A549 (cell line): ENCODE results near the gene XAB2. TPM values are rescaled to one million over a fixed set of nuclear protein-coding genes. Genes with fewer than 3 reads are reported as not detected.

Experiments used
- ATAC-seq, 2 experiments: fragments of 200-7000 bp in 1 of 2; fragments of >200 bp in 1 of 2; cut with Nextera tagmentation in 1 of 2; cut with Tn5 transposase in 1 of 2; 3 replicates each; pipeline versions ENCODE4 v1.8.0 to v1.9.1; 2018 to 2020; ENCODE audit warnings: mild to moderate bottlenecking in 1 of 2, moderate library complexity in 1 of 2
- CTCF ChIA-PET: fragments of 300-600 bp; sonication (Branson Sonifier 250); formaldehyde crosslinking; extraction: SDS; loops from one replicate; lab custom pipeline; 2021; ENCODE audit warnings: antibody characterized with exemption, inconsistent platforms; lab: Yijun Ruan, JAX
- POLR2A ChIA-PET: fragments of 350-600 bp; formaldehyde crosslinking; extraction: SDS; loops from one replicate; lab custom pipeline; 2021; ENCODE audit warnings: antibody characterized with exemption, inconsistent platforms; lab: Yijun Ruan, JAX
- DNase-seq, 2 experiments: peaks; one replicate each; pipeline versions ENCODE4 v3.0.0 to v3.0.0-alpha.2; 2011 to 2016; ENCODE audit warnings: low read depth in 1 of 2, low spot score in 1 of 2
- FAIRE-seq: peaks from 2 replicates; lab custom pipeline; 2011; peaks lifted over from hg19 to GRCh38; lab: Jason Lieb, UNC
- H3K27ac ChIP-seq, 2 experiments: fragments of >200 bp; sonication (Bioruptor Twin); formaldehyde crosslinking; 3 replicates each; pipeline ENCODE4 v1.5.1; 2016 to 2017
- H3K4me1 ChIP-seq: fragments of >200 bp; sonication (Bioruptor Twin); formaldehyde crosslinking; 3 replicates; pipeline ENCODE4 v1.6.1; 2016
- H3K4me2 ChIP-seq: fragments of >200 bp; sonication (Bioruptor Twin); formaldehyde crosslinking; 3 replicates; pipeline ENCODE4 v1.6.1; 2016
- H3K4me3 ChIP-seq: fragments of >200 bp; sonication (Bioruptor Twin); formaldehyde crosslinking; 3 replicates; pipeline ENCODE4 v1.5.1; 2016
- H3K9me3 ChIP-seq: fragments of >200 bp; sonication (Bioruptor Twin); formaldehyde crosslinking; 3 replicates; pipeline ENCODE4 v1.6.1; 2016
- ATOH8 ChIP-seq: fragments of 250-450 bp; sonication (Bioruptor Pico); IDR thresholded peaks from 2 replicates; pipeline ENCODE4 v1.5.0; 2020; ENCODE audit warnings: low read depth, mild to moderate bottlenecking, moderate library complexity
- BHLHE40 ChIP-seq: IDR thresholded peaks from 2 replicates; pipeline ENCODE4 v1.6.1; 2012; ENCODE audit warnings: low read depth, low read length, inconsistent platforms
- CBX8 ChIP-seq: fragments of 200-600 bp; sonication (generic); IDR thresholded peaks from 2 replicates; pipeline ENCODE4 v1.6.1; 2016
- EHF ChIP-seq: fragments of 250-450 bp; sonication (Bioruptor Pico); IDR thresholded peaks from 2 replicates; pipeline ENCODE4 v1.5.0; 2020; ENCODE audit warnings: mild to moderate bottlenecking
- ELK1 ChIP-seq: fragments of 150-350 bp; IDR thresholded peaks from 2 replicates; pipeline ENCODE4 v1.6.1; 2014; ENCODE audit warnings: low read depth, mild to moderate bottlenecking, low read length
- FOSB ChIP-seq: fragments of 250-450 bp; sonication (Bioruptor Pico); IDR thresholded peaks from 2 replicates; pipeline ENCODE4 v1.5.0; 2020; ENCODE audit warnings: mild to moderate bottlenecking, moderate library complexity
- FOSL2 ChIP-seq, 2 experiments: fragments of 450-650 bp in 1 of 2; fragments of >200 bp in 1 of 2; sonication (Bioruptor Twin) in 1 of 2; formaldehyde crosslinking; IDR thresholded peaks; 2 replicates each; pipeline versions ENCODE4 v1.5.0 to v1.6.1; 2016 to 2020; ENCODE audit warnings: mild to moderate bottlenecking in 1 of 2, moderate library complexity in 1 of 2
- HEYL ChIP-seq: fragments of 250-450 bp; sonication (Bioruptor Pico); IDR thresholded peaks from 2 replicates; pipeline ENCODE4 v1.8.0; 2021; ENCODE audit warnings: mild to moderate bottlenecking, moderate library complexity
- HOXB13 ChIP-seq: fragments of 250-450 bp; sonication (Bioruptor Pico); IDR thresholded peaks from 2 replicates; pipeline ENCODE4 v1.5.0; 2020; ENCODE audit warnings: low read depth, mild to moderate bottlenecking, moderate library complexity
- JUN ChIP-seq, 2 experiments: fragments of >200 bp; sonication (Bioruptor Twin); formaldehyde crosslinking; IDR thresholded peaks; 2 replicates in 1 of 2; 3 replicates in 1 of 2; pipeline ENCODE4 v1.6.1; 2016 to 2017
- KDM5A ChIP-seq: fragments of 200-600 bp; sonication (generic); IDR thresholded peaks from 2 replicates; pipeline ENCODE4 v1.6.1; 2016; ENCODE audit warnings: antibody characterized with exemption, mild to moderate bottlenecking
- MAZ ChIP-seq: fragments of 150-350 bp; IDR thresholded peaks from 2 replicates; pipeline ENCODE4 v1.6.1; 2014; ENCODE audit warnings: antibody characterized with exemption, low read depth, low read length, borderline replicate concordance
- MYC ChIP-seq: IDR thresholded peaks from 2 replicates; pipeline ENCODE4 v1.6.1; 2012; ENCODE audit warnings: mild to moderate bottlenecking, inconsistent platforms, low read length, improper control_type of control experiment, borderline replicate concordance
- NFE2L2 ChIP-seq: fragments of 150-350 bp; conservative IDR thresholded peaks from 2 replicates; pipeline ENCODE4 v1.6.1; 2014; ENCODE audit warnings: low read length
- PBX3 ChIP-seq: IDR thresholded peaks from 2 replicates; pipeline ENCODE4 v1.6.1; 2012
- PHF8 ChIP-seq: fragments of 200-600 bp; sonication (generic); IDR thresholded peaks from 2 replicates; pipeline ENCODE4 v1.6.1; 2016; ENCODE audit warnings: low read depth, mild to moderate bottlenecking, antibody characterized with exemption, moderate library complexity, borderline replicate concordance
- POLR2AphosphoS2 ChIP-seq: conservative IDR thresholded peaks from 2 replicates; pipeline ENCODE4 v1.6.1; 2012; ENCODE audit warnings: low read length, improper control_type of control experiment, inconsistent platforms
- RFX5 ChIP-seq: fragments of 450-650 bp; IDR thresholded peaks from 2 replicates; pipeline ENCODE4 v1.7.1; 2014; ENCODE audit warnings: antibody characterized with exemption, mild to moderate bottlenecking, moderate library complexity
- RNF2 ChIP-seq: fragments of 200-600 bp; sonication (generic); IDR thresholded peaks from 2 replicates; pipeline ENCODE4 v1.6.1; 2016; ENCODE audit warnings: low read depth, mild to moderate bottlenecking, antibody characterized with exemption, moderate library complexity, borderline replicate concordance
- SMC3 ChIP-seq: fragments of >200 bp; sonication (Bioruptor Twin); formaldehyde crosslinking; IDR thresholded peaks from 3 replicates; pipeline ENCODE4 v1.6.1; 2018; ENCODE audit warnings: inconsistent platforms
- TFCP2L1 ChIP-seq: fragments of 250-450 bp; sonication (Bioruptor Pico); IDR thresholded peaks from 2 replicates; pipeline ENCODE4 v1.5.0; 2021; ENCODE audit warnings: mild to moderate bottlenecking
- TP53 ChIP-seq: fragments of 250-450 bp; sonication (Bioruptor Pico); IDR thresholded peaks from 2 replicates; pipeline ENCODE4 v1.5.0; 2021; ENCODE audit warnings: mild to moderate bottlenecking, moderate library complexity
- ZC3H11A ChIP-seq: fragments of 450-650 bp; IDR thresholded peaks from 2 replicates; pipeline ENCODE4 v1.6.1; 2014; ENCODE audit warnings: antibody characterized with exemption, mild to moderate bottlenecking
- ZFP36 ChIP-seq: fragments of 450-650 bp; IDR thresholded peaks from 2 replicates; pipeline ENCODE4 v1.6.1; 2014; ENCODE audit warnings: borderline replicate concordance; ENCODE audit not compliant: partially characterized antibody
- ZNF302 ChIP-seq: fragments of 250-450 bp; sonication (Bioruptor Pico); IDR thresholded peaks from 2 replicates; pipeline ENCODE4 v1.9.0; 2021; ENCODE audit warnings: inconsistent platforms, mild to moderate bottlenecking, moderate library complexity
- WGBS: methylation state at CpG from one replicate; pipeline ENCODE4 v1.1.6; 2017; ENCODE audit errors: missing lambda C conversion rate; 5-methylcytosine and 5-hydroxymethylcytosine counted together
- polyA plus RNA-seq, 4 experiments: library from polyadenylated mRNA; depleted of rRNA in 3 of 4; stranded (reverse); fragments of >200 nt; fragmentation: RNase III in 1 of 4; extraction: RNeasy Plus Mini Kit Qiagen cat#74134 plus additional on column Dnase treatment in 1 of 4; gene quantifications; 2 replicates in 3 of 4; 3 replicates in 1 of 4; pipeline ENCODE4 v1.2.3, GENCODE V29; 2011 to 2017

Gene XAB2
- polyA plus RNA-seq, 2 of the 4 experiments (the other 2 are of a cell fraction): 15.0 to 21.2 TPM

GRCh38 chr19:7598180-7598579, 31.2 kb downstream of the XAB2 start:
- DNase-seq (no peak), FAIRE-seq (no peak), ATAC-seq (no peak)
- Histone ChIP-seq H3K4me1 (0 out of 3 replicates have a peak, but pooled peaks cover 5% of the 10 kb centered on the region), H3K4me3 (no peak overlapping the region), H3K9me3 (no peaks in the 10 kb centered on the region), H3K27ac (no peak overlapping the region), H3K4me2 (no peak overlapping the region)
- TF ChIP-seq HOXB13 (CRISPR knock-in tag): no peak
- TF ChIP-seq MAZ: no peak
- no peak for TF ChIP-seq PBX3
- TF ChIP-seq RFX5: no peak
- no peak for TF ChIP-seq PHF8
- TF ChIP-seq FOSL2 (IDR thresholded peaks at IDR 0.05): no peak
- TF ChIP-seq FOSL2 (CRISPR knock-in tag; IDR thresholded peaks at IDR 0.05): no peak
- TF ChIP-seq ZC3H11A: no peak
- TF ChIP-seq JUN (IDR thresholded peaks at IDR 0.05): no peak
- TF ChIP-seq ATOH8 (CRISPR knock-in tag): no peak
- TF ChIP-seq CBX8: no peak
- no peak for TF ChIP-seq ELK1
- WGBS: 54% methylated on average over 6 of the region's 6 CpGs
- ChIA-PET CTCF (interaction anchor here (3.1 to 4.0 kb wide), 2 partner anchors 9 to 30 kb away, joined by 13 to 26 read pairs; no protein-coding TSS in a partner anchor), POLR2A (no interaction called here)

GRCh38 chr19:7597689-7598088, 31.7 kb downstream of the XAB2 start:
- POLR2A ChIA-PET: interaction anchor here (0.5 kb wide), 1 partner anchor 25 kb away, joined by 3 read pairs; no protein-coding TSS in a partner anchor
- no peak for FAIRE-seq
- WGBS: 72% methylated on average over 9 of the region's 9 CpGs
- TF ChIP-seq SMC3: no peak
- no peak for TF ChIP-seq TP53
- TF ChIP-seq NFE2L2: no peak
- no peak for TF ChIP-seq ZC3H11A
- no peak for TF ChIP-seq KDM5A
- TF ChIP-seq ELK1: no peak
- TF ChIP-seq HEYL: no peak
- TF ChIP-seq RNF2: no peak
- TF ChIP-seq ZFP36: no peak
- TF ChIP-seq HOXB13 (CRISPR knock-in tag): no peak
- no peak for TF ChIP-seq RFX5
- no peak for TF ChIP-seq ZNF302 (CRISPR knock-in tag)
- no peak for TF ChIP-seq EHF
- no peak for TF ChIP-seq BHLHE40
- no peak for TF ChIP-seq MYC
- no peak for TF ChIP-seq TFCP2L1 (CRISPR knock-in tag)
- no peak for TF ChIP-seq POLR2AphosphoS2
- TF ChIP-seq FOSB (CRISPR knock-in tag): no peak
- no peak overlapping the region for H3K27ac ChIP-seq
- 0 out of 3 replicates have a peak, but pooled peaks cover 5% of the 10 kb centered on the region for H3K4me1 ChIP-seq
- no peak overlapping the region for H3K4me3 ChIP-seq
- H3K9me3 ChIP-seq: no peaks in the 10 kb centered on the region
- no peak overlapping the region for H3K4me2 ChIP-seq
- peak; percentile 46 to 68; a peak in 3 of 6 replicates for ATAC-seq
- CTCF ChIA-PET: interaction anchor here (1.0 to 4.0 kb wide), 4 partner anchors 10 to 496 kb away, joined by 3 to 26 read pairs (median 8); no protein-coding TSS in a partner anchor
- DNase-seq: peak; percentile 18 to 34
